Measurements from ENCODE around the gene OR2M5. TPM values are rescaled to one million over a fixed set of nuclear protein-coding genes. Genes with fewer than 3 reads are reported as not detected.

OR2M5 gene
- total RNA-seq: not detected in 3 replicates

GRCh38 chr1:248144513-248145198 is at the start of gene OR2M5:
TSS of gene OR2M5 (plus strand) at chr1:248145148. CDS start at chr1:248145148, 0 bp downstream.
- H3K36me3 Mint-ChIP-seq: peaks cover 1% of the 10 kb centered on the region
- no peaks in the 10 kb centered on the region for H3K4me1 Mint-ChIP-seq
- H3K27ac Mint-ChIP-seq: no peak within 1 kb of the TSS
- H3K4me3 Mint-ChIP-seq: no peak within 1 kb of the TSS
- TF ChIP-seq CTCF (IDR thresholded peaks at IDR 0.05; ENCODE audit: unreplicated experiment): no peak
- DNase-seq (ENCODE audit: low spot score in 2 of 2, unreplicated experiment in 2 of 2): no peak
- H3K27me3 Mint-ChIP-seq (ENCODE audit: low read depth): no peaks in the 10 kb centered on the region
- peaks cover 91% of the 10 kb centered on the region for H3K9me3 Mint-ChIP-seq

GRCh38 chr1:248098529-248098928 is 46.4 kb upstream of the OR2M5 start:
- H3K9me3 Mint-ChIP-seq: peaks cover 70% of the 10 kb centered on the region
- H3K27ac Mint-ChIP-seq: no peak overlapping the region
- DNase-seq (ENCODE audit: low spot score in 2 of 2, unreplicated experiment in 2 of 2): no peak
- H3K4me1 Mint-ChIP-seq: no peaks in the 10 kb centered on the region
- no peaks in the 10 kb centered on the region for H3K36me3 Mint-ChIP-seq
- H3K27me3 Mint-ChIP-seq (ENCODE audit: low read depth): no peaks in the 10 kb centered on the region
- TF ChIP-seq CTCF (IDR thresholded peaks at IDR 0.05; ENCODE audit: unreplicated experiment): no peak
- no peak overlapping the region for H3K4me3 Mint-ChIP-seq

GRCh38 chr1:248102847-248103246 is 42.1 kb upstream of the OR2M5 start:
- Mint-ChIP-seq H3K4me3 (no peak overlapping the region), H3K36me3 (no peaks in the 10 kb centered on the region), H3K27me3 (ENCODE audit: low read depth) (no peaks in the 10 kb centered on the region), H3K9me3 (peaks cover 76% of the 10 kb centered on the region), H3K27ac (no peak overlapping the region), H3K4me1 (no peaks in the 10 kb centered on the region)
- DNase-seq (ENCODE audit: low spot score in 2 of 2, unreplicated experiment in 2 of 2): no peak
- TF ChIP-seq CTCF (IDR thresholded peaks at IDR 0.05; ENCODE audit: unreplicated experiment): no peak

GRCh38 chr1:248111157-248111556 is 33.8 kb upstream of the OR2M5 start:
- H3K9me3 Mint-ChIP-seq: peaks cover 75% of the 10 kb centered on the region
- H3K27ac Mint-ChIP-seq: no peak overlapping the region
- no peaks in the 10 kb centered on the region for H3K27me3 Mint-ChIP-seq (ENCODE audit: low read depth)
- no peak for TF ChIP-seq CTCF (IDR thresholded peaks at IDR 0.05; ENCODE audit: unreplicated experiment)
- DNase-seq (ENCODE audit: low spot score in 2 of 2, unreplicated experiment in 2 of 2): no peak
- no peak overlapping the region for H3K4me3 Mint-ChIP-seq
- no peaks in the 10 kb centered on the region for H3K36me3 Mint-ChIP-seq
- no peaks in the 10 kb centered on the region for H3K4me1 Mint-ChIP-seq

- no peak for DNase-seq (ENCODE audit: low spot score in 2 of 2, unreplicated experiment in 2 of 2)
- TF ChIP-seq CTCF (IDR thresholded peaks at IDR 0.05; ENCODE audit: unreplicated experiment): no peak
- Mint-ChIP-seq H3K4me3 (no peak overlapping the region), H3K27me3 (ENCODE audit: low read depth) (no peaks in the 10 kb centered on the region), H3K27ac (no peak overlapping the region), H3K4me1 (no peaks in the 10 kb centered on the region), H3K9me3 (peaks cover 46% of the 10 kb centered on the region), H3K36me3 (no peaks in the 10 kb centered on the region)
These were observed 30.1 kb upstream of the OR2M5 start for GRCh38 chr1:248114890-248115289.
